22Rv1 (cell line): ENCODE data around the gene ZNF385D.

Experiments
- CTCF ChIP-seq: fragments of 450-650 bp; IDR thresholded peaks from 2 replicates; pipeline ENCODE4 v1.5.1; 2017; ENCODE audit warnings: mild to moderate bottlenecking
- ZFX ChIP-seq: fragments of 450-650 bp; IDR thresholded peaks from 2 replicates; pipeline ENCODE4 v1.6.1; 2017; ENCODE audit warnings: antibody characterized with exemption, borderline replicate concordance

GRCh38 chr3:21645121-21645897 lies 105.7 kb downstream of the ZNF385D start:
- TF ChIP-seq CTCF (no peak), ZFX (no peak)
